ENCODE results near the gene SUPT5H. TPM values are rescaled to one million over a fixed set of nuclear protein-coding genes. Genes with fewer than 3 reads are reported as not detected.

The SUPT5H gene
- total and polyA plus RNA-seq, 10 of the 15 experiments (the other 5 are each of a cell fraction or from before 2014, with no cell fraction given): 27.2 to 194 (median 83.6) TPM

- ChIA-PET RAD21 (ENCODE audit: unreplicated experiment) (interaction anchor here (0.6 to 2.3 kb wide), 15 partner anchors 13 to 290 kb away, joined by 3 to 159 read pairs (median 5); partner anchors contain the start of genes EID2B, GMFG, MED29 and PAF1), CTCF (interaction anchor here (0.6 to 2.3 kb wide), 23 partner anchors 8 to 424 kb away, joined by 3 to 218 read pairs (median 5); partner anchors contain the start of genes DLL3, EID2B, GMFG and MED29), SMC1A (ENCODE audit: uncharacterized antibody, unreplicated experiment) (interaction anchor here (0.6 to 2.3 kb wide), 12 partner anchors 13 to 355 kb away, joined by 3 to 146 read pairs (median 4); partner anchors contain the start of genes EID2B, MED29, PAF1 and RPS16), POLR2A (interaction anchor here (1.0 to 2.3 kb wide), 7 partner anchors 9 to 65 kb away, joined by 4 to 40 read pairs (median 7); partner anchors contain the start of genes MED29, PAF1 and RPS16)
- Histone ChIP-seq H3K4me2 (ENCODE audit: control insufficient read depth, insufficient read depth) (peak within 1 kb of the TSS; percentile 77), H4K20me1 (ENCODE audit: control insufficient read depth, insufficient read depth) (no peaks in the 10 kb centered on the region), H3K4me3 (peak within 1 kb of the TSS; percentile 98), H3K27me3 (replicated peaks in 1 of 2; ENCODE audit: control insufficient read depth in 2 of 2, insufficient read depth in 2 of 2, low read length in 1 of 2) (no peaks in the 10 kb centered on the region), H2AFZ (ENCODE audit: control insufficient read depth, low read depth, low read length) (peak within 1 kb of the TSS; percentile 59), H3K27ac (ENCODE audit: control insufficient read depth, insufficient read depth) (peak within 1 kb of the TSS; percentile 100), H3K9me3 (replicated peaks; ENCODE audit: control insufficient read depth, insufficient read depth, low read length) (no peaks in the 10 kb centered on the region), H3K36me3 (ENCODE audit: control insufficient read depth in 2 of 2, insufficient read depth in 2 of 2, low read length in 1 of 2) (peaks cover 2 to 6% of the 10 kb centered on the region in 2 experiments; a peak in 2 of 4 replicates), H3K9ac (ENCODE audit: control insufficient read depth, insufficient read depth, low read length) (peak within 1 kb of the TSS; percentile 99), H3K4me1 (ENCODE audit: control insufficient read depth, insufficient read depth, low read length) (peaks cover 15% of the 10 kb centered on the region), H3K79me2 (ENCODE audit: control insufficient read depth, insufficient read depth, low read length) (peaks cover 57% of the 10 kb centered on the region)
- WGBS (ENCODE audit: insufficient coverage, insufficient replicate concordance, low lambda C conversion rate, missing lambda C conversion rate): 1% methylated on average over 50 of the region's 60 CpGs
- FAIRE-seq (peak; percentile 27), ATAC-seq (peak; percentile 59), DNase-seq (ENCODE audit: low read depth, low spot score) (peak; percentile 99)
- intact Hi-C loops (cut with micrococcal nuclease; ENCODE audit: unreplicated experiment) (loop anchor here (1.0 to 10.0 kb wide), 9 partner anchors 11 to 380 kb away; partner anchors contain the start of genes EID2B, FBXO27, PAK4 and SAMD4B), in situ Hi-C loops (cut with MboI) (loop anchor here (5.0 kb wide), 1 partner anchor 290 kb away; no protein-coding TSS in a partner anchor)
- no TSS peak for BruUV-seq (replicated peaks)
- TF ChIP-seq MTA2 (IDR thresholded peaks at IDR 0.05; ENCODE audit: low read depth) (peak; percentile 54; the same call in 1 of the 2 replicates), CTCF (IDR thresholded peaks at IDR 0.05 in 2 of 3, conservative IDR thresholded peaks at IDR 0.05 in 1 of 3; ENCODE audit: control insufficient read depth in 2 of 3, extremely low read depth in 1 of 3, insufficient read depth in 1 of 3, low read depth in 3 of 3, low read length in 3 of 3) (peak in 2 of 3 experiments; percentile 79 to 90), CEBPZ (IDR thresholded peaks at IDR 0.05; ENCODE audit: low read depth, low read length) (0 out of 2 replicates have a peak, but pooled peaks have one; percentile 34), CHD4 (IDR thresholded peaks at IDR 0.05) (no peak), POLR2A (IDR thresholded peaks at IDR 0.05; ENCODE audit: low read depth, low read length) (peak; percentile 87), SREBF2 (IDR thresholded peaks at IDR 0.05; ENCODE audit: low read length) (peak; percentile 99), ZNF24 (IDR thresholded peaks at IDR 0.05) (peak; percentile 98), ASH2L (IDR thresholded peaks at IDR 0.05; ENCODE audit: borderline replicate concordance, low read depth) (peak; percentile 89; the same call in 1 of the 2 replicates), POLR2AphosphoS5 (IDR thresholded peaks at IDR 0.05; ENCODE audit: low read length) (peak; percentile 96), E2F8 (IDR thresholded peaks at IDR 0.05; ENCODE audit: low read depth, partially characterized antibody) (peak; percentile 55), NKRF (conservative IDR thresholded peaks at IDR 0.05) (peak; percentile 95)
Measured at GRCh38 chr19:39412100-39412866, 33.1 kb upstream of the SUPT5H start, which contains the start of gene PLEKHG2. Gene PLEKHG2, plus strand, starts transcription at chr19:39412669. Its CDS starts 1,418 bp downstream, at chr19:39414087.

All from GM12878 (cell line).